ENCODE results near the gene ATP6V0E1. TPM values are rescaled to one million over a fixed set of nuclear protein-coding genes. Genes with fewer than 3 reads are reported as not detected.
"Not testable (repeated sequence)": the region's sequence is repeated elsewhere in the genome, so short reads cannot be mapped to it uniquely, and the experiment has no call there.

ATP6V0E1 gene
- total RNA-seq, 1 donor from 2014 or later, result 170 TPM

- intact Hi-C loops (cut with micrococcal nuclease), result no loop called here
These were observed 15.9 kb downstream of the ATP6V0E1 start for GRCh38 chr5:172999372-172999973.

- intact Hi-C loops (cut with micrococcal nuclease), result no loop called here
These were observed 16.4 kb downstream of the ATP6V0E1 start for GRCh38 chr5:172999974-173000373.

GRCh38 chr5:173001229-173001841, 17.8 kb downstream of the ATP6V0E1 start:
- intact Hi-C loops (cut with micrococcal nuclease), result no loop called here

- intact Hi-C loops (cut with micrococcal nuclease), result no loop called here
These were observed 19.8 kb downstream of the ATP6V0E1 start for GRCh38 chr5:173003360-173003759.

GRCh38 chr5:173004013-173004412, 20.4 kb downstream of the ATP6V0E1 start:
- intact Hi-C loops (cut with micrococcal nuclease), result no loop called here

GRCh38 chr5:173004447-173004846, 20.9 kb downstream of the ATP6V0E1 start:
- intact Hi-C loops (cut with micrococcal nuclease), result no loop called here

GRCh38 chr5:173010021-173010420, 26.4 kb downstream of the ATP6V0E1 start:
- intact Hi-C loops (cut with micrococcal nuclease), result no loop called here

GRCh38 chr5:173010547-173011464, 27.2 kb downstream of the ATP6V0E1 start:
- intact Hi-C loops (cut with micrococcal nuclease), result no loop called here

GRCh38 chr5:173011566-173011965, 28.0 kb downstream of the ATP6V0E1 start:
- intact Hi-C loops (cut with micrococcal nuclease), result no loop called here

GRCh38 chr5:173012882-173013281, 29.3 kb downstream of the ATP6V0E1 start:
- intact Hi-C loops (cut with micrococcal nuclease), result no loop called here

- intact Hi-C loops (cut with micrococcal nuclease), result no loop called here
These were observed 31.1 kb downstream of the ATP6V0E1 start for GRCh38 chr5:173014671-173015070.

GRCh38 chr5:173015192-173015591, 31.6 kb downstream of the ATP6V0E1 start:
- intact Hi-C loops (cut with micrococcal nuclease), result no loop called here

- intact Hi-C loops (cut with micrococcal nuclease), result no loop called here
These were observed 32.3 kb downstream of the ATP6V0E1 start for GRCh38 chr5:173015598-173016455.

GRCh38 chr5:173016598-173017046, 33.1 kb downstream of the ATP6V0E1 start:
- intact Hi-C loops (cut with micrococcal nuclease), result no loop called here

GRCh38 chr5:173017087-173017486, 33.5 kb downstream of the ATP6V0E1 start:
- intact Hi-C loops (cut with micrococcal nuclease), result not testable (repeated sequence)

GRCh38 chr5:173018358-173018757, 34.8 kb downstream of the ATP6V0E1 start:
- intact Hi-C loops (cut with micrococcal nuclease), result no loop called here

- intact Hi-C loops (cut with micrococcal nuclease), result no loop called here
These were observed 36.6 kb downstream of the ATP6V0E1 start for GRCh38 chr5:173020154-173020581.

GRCh38 chr5:173020643-173021042, 37.1 kb downstream of the ATP6V0E1 start:
- intact Hi-C loops (cut with micrococcal nuclease), result no loop called here

- intact Hi-C loops (cut with micrococcal nuclease), result no loop called here
These were observed 42.1 kb downstream of the ATP6V0E1 start for GRCh38 chr5:173025651-173026050.

GRCh38 chr5:173027905-173028304, 44.3 kb downstream of the ATP6V0E1 start:
- intact Hi-C loops (cut with micrococcal nuclease), result no loop called here

GRCh38 chr5:173028811-173029327, 45.3 kb downstream of the ATP6V0E1 start:
- intact Hi-C loops (cut with micrococcal nuclease), result no loop called here
